Measurements from ENCODE around the gene MMP17. TPM values are rescaled to one million over a fixed set of nuclear protein-coding genes. Genes with fewer than 3 reads are reported as not detected.

MMP17 gene
- total and polyA plus RNA-seq, 10 of the 15 experiments (the other 5 are each of a cell fraction or from before 2014, with no cell fraction given), result 0.11 to 0.28 (median 0.23) TPM; not detected in 7

DNA sequence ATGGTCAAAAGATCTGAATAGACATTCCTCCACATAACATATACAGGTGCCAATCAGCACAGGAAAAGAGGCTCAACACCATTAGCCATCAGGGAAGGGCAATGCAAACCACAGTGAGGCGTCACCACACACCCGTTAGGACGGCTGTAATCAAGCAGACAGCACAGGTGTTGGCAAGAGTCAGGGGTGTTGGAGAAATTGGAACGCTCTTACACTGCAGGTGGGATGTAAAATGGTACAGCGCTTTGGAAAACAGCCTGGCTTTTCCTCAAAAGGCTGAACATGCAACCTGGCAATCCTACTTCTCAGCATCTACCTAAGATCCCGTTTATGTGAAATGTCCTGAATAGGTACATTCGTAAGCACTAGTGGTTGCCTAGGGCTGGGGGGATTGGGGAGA, 21.5 kb upstream of the MMP17 start (continued):
- TF ChIP-seq, protein P1, sequence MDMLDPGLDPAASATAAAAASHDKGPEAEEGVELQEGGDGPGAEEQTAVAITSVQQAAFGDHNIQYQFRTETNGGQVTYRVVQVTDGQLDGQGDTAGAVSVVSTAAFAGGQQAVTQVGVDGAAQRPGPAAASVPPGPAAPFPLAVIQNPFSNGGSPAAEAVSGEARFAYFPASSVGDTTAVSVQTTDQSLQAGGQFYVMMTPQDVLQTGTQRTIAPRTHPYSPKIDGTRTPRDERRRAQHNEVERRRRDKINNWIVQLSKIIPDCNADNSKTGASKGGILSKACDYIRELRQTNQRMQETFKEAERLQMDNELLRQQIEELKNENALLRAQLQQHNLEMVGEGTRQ (IDR thresholded peaks at IDR 0.05; ENCODE audit: borderline replicate concordance, low read depth, low read length), result no peak
- TF ChIP-seq HDAC2 (IDR thresholded peaks at IDR 0.05) (no peak), POU2F2 (IDR thresholded peaks at IDR 0.05; ENCODE audit: borderline replicate concordance, low read depth, low read length) (no peak), ZNF384 (IDR thresholded peaks at IDR 0.05; ENCODE audit: borderline replicate concordance, low read depth, low read length) (no peak), IKZF2 (IDR thresholded peaks at IDR 0.05) (no peak)

DNA sequence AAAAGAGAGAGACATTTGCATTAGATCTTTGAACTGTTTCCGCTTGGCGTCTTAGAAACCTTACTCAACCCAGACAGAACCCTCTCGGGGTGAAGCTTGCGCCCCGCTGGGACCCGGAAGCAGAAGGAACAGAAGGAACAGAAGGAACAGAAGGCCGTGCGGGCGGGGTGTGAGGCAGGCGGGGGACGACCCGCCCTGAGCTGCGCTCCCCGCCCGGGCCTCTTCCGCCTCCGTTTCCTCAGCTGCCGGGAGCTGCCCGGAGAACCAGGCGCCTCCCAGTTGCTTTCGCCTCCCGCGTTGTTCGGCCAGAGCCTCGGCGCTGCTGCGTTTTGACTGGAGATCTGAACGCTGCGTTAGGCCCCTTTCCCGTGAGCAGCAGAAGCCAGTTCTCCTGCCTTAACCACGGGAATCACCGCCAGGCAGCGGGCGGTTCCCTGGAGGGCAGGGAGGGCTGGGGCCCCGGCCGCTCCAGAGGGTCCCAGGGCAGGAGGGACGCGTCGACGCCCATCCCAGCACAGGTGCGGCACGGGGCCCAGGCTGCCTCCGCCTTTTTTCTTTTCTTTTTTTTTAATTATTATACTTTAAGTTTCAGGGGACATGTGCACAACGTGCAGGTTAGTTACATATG, 19.3 kb upstream of the MMP17 start:
- CTCF ChIA-PET, result interaction anchor here (0.8 kb wide), 1 partner anchor 54 kb away, joined by 3 read pairs; no protein-coding TSS in a partner anchor
- intact Hi-C loops (cut with micrococcal nuclease; ENCODE audit: unreplicated experiment) (no loop called here), in situ Hi-C loops (cut with MboI) (no loop called here)
- Histone ChIP-seq H4K20me1 (ENCODE audit: control insufficient read depth, insufficient read depth) (no peaks in the 10 kb centered on the region), H3K9ac (ENCODE audit: control insufficient read depth, insufficient read depth, low read length) (no peak overlapping the region), H3K36me3 (ENCODE audit: control insufficient read depth in 2 of 2, insufficient read depth in 2 of 2, low read length in 1 of 2) (no peaks in the 10 kb centered on the region), H3K27ac (ENCODE audit: control insufficient read depth, insufficient read depth) (no peak overlapping the region), H2AFZ (ENCODE audit: control insufficient read depth, low read depth, low read length) (peak overlapping the region; percentile 24; the same call in 1 of the 2 replicates), H3K79me2 (ENCODE audit: control insufficient read depth, insufficient read depth, low read length) (no peaks in the 10 kb centered on the region), H3K9me3 (replicated peaks; ENCODE audit: control insufficient read depth, insufficient read depth, low read length) (peaks cover 4% of the 10 kb centered on the region; the same call in 1 of the 3 replicates), H3K4me2 (ENCODE audit: control insufficient read depth, insufficient read depth) (no peak overlapping the region), H3K27me3 (replicated peaks in 1 of 2; ENCODE audit: control insufficient read depth in 2 of 2, insufficient read depth in 2 of 2, low read length in 1 of 2) (no peaks in the 10 kb centered on the region), H3K4me1 (ENCODE audit: control insufficient read depth, insufficient read depth, low read length) (no peaks in the 10 kb centered on the region), H3K4me3 (no peak overlapping the region; the same call in 1 of the 2 replicates)
- ATAC-seq (peak; percentile 98), DNase-seq (ENCODE audit: low read depth, low spot score) (peak; percentile 7), FAIRE-seq (no peak)
- SMC1A ChIA-PET (ENCODE audit: uncharacterized antibody, unreplicated experiment), result no interaction called here
- BruUV-seq (replicated peaks), result TSS peak; percentile 55
- 26% methylated on average over 36 of the region's 44 CpGs for WGBS (ENCODE audit: insufficient coverage, insufficient replicate concordance, low lambda C conversion rate, missing lambda C conversion rate)
- POLR2A ChIA-PET, result no interaction called here
- RAD21 ChIA-PET (ENCODE audit: unreplicated experiment), result no interaction called here
- TF ChIP-seq, protein P2, sequence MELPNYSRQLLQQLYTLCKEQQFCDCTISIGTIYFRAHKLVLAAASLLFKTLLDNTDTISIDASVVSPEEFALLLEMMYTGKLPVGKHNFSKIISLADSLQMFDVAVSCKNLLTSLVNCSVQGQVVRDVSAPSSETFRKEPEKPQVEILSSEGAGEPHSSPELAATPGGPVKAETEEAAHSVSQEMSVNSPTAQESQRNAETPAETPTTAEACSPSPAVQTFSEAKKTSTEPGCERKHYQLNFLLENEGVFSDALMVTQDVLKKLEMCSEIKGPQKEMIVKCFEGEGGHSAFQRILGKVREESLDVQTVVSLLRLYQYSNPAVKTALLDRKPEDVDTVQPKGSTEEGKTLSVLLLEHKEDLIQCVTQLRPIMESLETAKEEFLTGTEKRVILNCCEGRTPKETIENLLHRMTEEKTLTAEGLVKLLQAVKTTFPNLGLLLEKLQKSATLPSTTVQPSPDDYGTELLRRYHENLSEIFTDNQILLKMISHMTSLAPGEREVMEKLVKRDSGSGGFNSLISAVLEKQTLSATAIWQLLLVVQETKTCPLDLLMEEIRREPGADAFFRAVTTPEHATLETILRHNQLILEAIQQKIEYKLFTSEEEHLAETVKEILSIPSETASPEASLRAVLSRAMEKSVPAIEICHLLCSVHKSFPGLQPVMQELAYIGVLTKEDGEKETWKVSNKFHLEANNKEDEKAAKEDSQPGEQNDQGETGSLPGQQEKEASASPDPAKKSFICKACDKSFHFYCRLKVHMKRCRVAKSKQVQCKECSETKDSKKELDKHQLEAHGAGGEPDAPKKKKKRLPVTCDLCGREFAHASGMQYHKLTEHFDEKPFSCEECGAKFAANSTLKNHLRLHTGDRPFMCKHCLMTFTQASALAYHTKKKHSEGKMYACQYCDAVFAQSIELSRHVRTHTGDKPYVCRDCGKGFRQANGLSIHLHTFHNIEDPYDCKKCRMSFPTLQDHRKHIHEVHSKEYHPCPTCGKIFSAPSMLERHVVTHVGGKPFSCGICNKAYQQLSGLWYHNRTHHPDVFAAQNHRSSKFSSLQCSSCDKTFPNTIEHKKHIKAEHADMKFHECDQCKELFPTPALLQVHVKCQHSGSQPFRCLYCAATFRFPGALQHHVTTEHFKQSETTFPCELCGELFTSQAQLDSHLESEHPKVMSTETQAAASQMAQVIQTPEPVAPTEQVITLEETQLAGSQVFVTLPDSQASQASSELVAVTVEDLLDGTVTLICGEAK (IDR thresholded peaks at IDR 0.05; ENCODE audit: borderline replicate concordance), result peak; percentile 35; the same call in 1 of the 2 replicates
- TF ChIP-seq IKZF1 (conservative IDR thresholded peaks at IDR 0.05) (0 out of 2 replicates have a peak, but pooled peaks have one; percentile 26), IKZF2 (IDR thresholded peaks at IDR 0.05) (no peak), EGR1 (IDR thresholded peaks at IDR 0.05; ENCODE audit: borderline replicate concordance in 1 of 2, low read depth in 2 of 2, low read length in 2 of 2) (no peak), BHLHE40 (IDR thresholded peaks at IDR 0.05; ENCODE audit: borderline replicate concordance in 1 of 2, low read depth in 2 of 2, low read length in 1 of 2) (peak in 1 of 2 experiments; percentile 8; a peak in 1 of 4 replicates), NR2C1 (IDR thresholded peaks at IDR 0.05) (peak; percentile 74)

Measured in GM12878 (cell line).